Loucy (cell line): ENCODE measurements around the gene FLVCR2.

ENCODE experiments used
- H2AFZ ChIP-seq: fragments of 200-600 bp; sonication (generic); 2 replicates; pipeline ENCODE4 v1.6.0; 2016; ENCODE audit warnings: antibody characterized with exemption, mild to moderate bottlenecking, low read length, moderate library complexity
- H3F3A ChIP-seq: fragments of 200-600 bp; 2 replicates; pipeline ENCODE4 v1.6.0; 2016; ENCODE audit warnings: antibody characterized with exemption, low read depth, mild to moderate bottlenecking
- H3K27me3 ChIP-seq: fragments of 200-600 bp; sonication (generic); 2 replicates; pipeline ENCODE4 v1.6.1; 2014; ENCODE audit warnings: low read length, mild to moderate bottlenecking; ENCODE audit not compliant: insufficient read depth, poor library complexity, severe bottlenecking
- H3K36me3 ChIP-seq: fragments of 200-600 bp; sonication (generic); 2 replicates; pipeline ENCODE4 v1.6.1; 2016; ENCODE audit warnings: low read length; ENCODE audit not compliant: insufficient read depth
- H3K4me1 ChIP-seq: fragments of 200-600 bp; sonication (generic); 2 replicates; pipeline ENCODE4 v1.5.1; 2014; ENCODE audit warnings: low read length, mild to moderate bottlenecking; ENCODE audit not compliant: insufficient read depth, poor library complexity, severe bottlenecking
- H3K4me2 ChIP-seq: fragments of 200-600 bp; sonication (generic); 2 replicates; pipeline ENCODE4 v1.6.0; 2014; ENCODE audit warnings: antibody characterized with exemption, low read length, low read depth, mild to moderate bottlenecking; ENCODE audit not compliant: poor library complexity, severe bottlenecking
- H3K4me3 ChIP-seq: fragments of 200-600 bp; sonication (generic); 2 replicates; pipeline ENCODE4 v1.5.1; 2014; ENCODE audit warnings: low read length, mild to moderate bottlenecking, mixed read lengths; ENCODE audit not compliant: poor library complexity, severe bottlenecking
- H3K79me2 ChIP-seq: fragments of 200-600 bp; sonication (generic); 2 replicates; pipeline ENCODE4 v1.6.1; 2014; ENCODE audit warnings: low read length; ENCODE audit not compliant: insufficient read depth
- H3K9ac ChIP-seq: fragments of 200-600 bp; sonication (generic); 2 replicates; pipeline ENCODE4 v1.6.0; 2014; ENCODE audit warnings: mild to moderate bottlenecking, low read depth, low read length, moderate library complexity; ENCODE audit not compliant: poor library complexity, severe bottlenecking
- H3K9me2 ChIP-seq: fragments of 200-600 bp; sonication (generic); replicated peaks from 2 replicates; pipeline ENCODE4 v1.6.1; 2016; ENCODE audit warnings: low read depth, low read length, mixed read lengths
- H3K9me3 ChIP-seq: fragments of 200-600 bp; sonication (generic); 2 replicates; pipeline ENCODE4 v1.6.1; 2014; ENCODE audit warnings: mild to moderate bottlenecking, antibody characterized with exemption, low read length, low read depth; ENCODE audit not compliant: insufficient read depth
- H4K20me1 ChIP-seq: fragments of 200-600 bp; sonication (generic); 2 replicates; pipeline ENCODE4 v1.6.0; 2014; ENCODE audit warnings: antibody characterized with exemption, low read length, mild to moderate bottlenecking; ENCODE audit not compliant: insufficient read depth, poor library complexity, severe bottlenecking
- EZH2phosphoT487 ChIP-seq: fragments of 200-600 bp; IDR thresholded peaks from 2 replicates; pipeline ENCODE4 v1.6.1; 2018; ENCODE audit warnings: antibody characterized with exemption, mild to moderate bottlenecking, moderate library complexity, borderline replicate concordance
- TF ChIP-seq, protein P1 (sequence below): fragments of 200-600 bp; sonication (generic); conservative IDR thresholded peaks from 2 replicates; pipeline ENCODE4 v1.5.1; 2014; ENCODE audit warnings: mild to moderate bottlenecking, antibody characterized with exemption, low read length

The FLVCR2 gene

DNA sequence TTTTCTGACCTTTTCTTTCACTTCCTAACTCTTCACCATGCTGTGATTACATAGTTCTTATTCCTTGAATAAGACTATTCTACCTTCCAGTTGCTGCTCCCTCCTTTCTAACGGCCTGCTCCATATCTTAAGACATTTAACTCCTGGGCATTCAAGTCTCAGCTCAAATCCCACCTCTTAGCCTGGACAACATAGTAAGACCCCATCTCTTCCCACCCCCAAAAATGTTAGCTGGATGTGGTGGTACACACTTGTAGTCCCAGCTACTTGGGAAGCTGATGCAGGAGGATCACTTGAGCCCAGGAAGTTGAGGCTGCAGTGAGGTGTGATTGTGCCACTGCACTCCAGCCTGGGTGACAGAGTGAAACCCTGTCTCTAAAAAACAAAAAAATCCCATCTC, 71.4 kb downstream of the FLVCR2 start:
- TF ChIP-seq, protein P1, sequence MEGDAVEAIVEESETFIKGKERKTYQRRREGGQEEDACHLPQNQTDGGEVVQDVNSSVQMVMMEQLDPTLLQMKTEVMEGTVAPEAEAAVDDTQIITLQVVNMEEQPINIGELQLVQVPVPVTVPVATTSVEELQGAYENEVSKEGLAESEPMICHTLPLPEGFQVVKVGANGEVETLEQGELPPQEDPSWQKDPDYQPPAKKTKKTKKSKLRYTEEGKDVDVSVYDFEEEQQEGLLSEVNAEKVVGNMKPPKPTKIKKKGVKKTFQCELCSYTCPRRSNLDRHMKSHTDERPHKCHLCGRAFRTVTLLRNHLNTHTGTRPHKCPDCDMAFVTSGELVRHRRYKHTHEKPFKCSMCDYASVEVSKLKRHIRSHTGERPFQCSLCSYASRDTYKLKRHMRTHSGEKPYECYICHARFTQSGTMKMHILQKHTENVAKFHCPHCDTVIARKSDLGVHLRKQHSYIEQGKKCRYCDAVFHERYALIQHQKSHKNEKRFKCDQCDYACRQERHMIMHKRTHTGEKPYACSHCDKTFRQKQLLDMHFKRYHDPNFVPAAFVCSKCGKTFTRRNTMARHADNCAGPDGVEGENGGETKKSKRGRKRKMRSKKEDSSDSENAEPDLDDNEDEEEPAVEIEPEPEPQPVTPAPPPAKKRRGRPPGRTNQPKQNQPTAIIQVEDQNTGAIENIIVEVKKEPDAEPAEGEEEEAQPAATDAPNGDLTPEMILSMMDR: no peak
- TF ChIP-seq EZH2phosphoT487: no peak
- no peaks in the 10 kb centered on the region for H3K9me2 ChIP-seq
- no peaks in the 10 kb centered on the region for H4K20me1 ChIP-seq
- peaks cover 43% of the 10 kb centered on the region; the same call in 1 of the 2 replicates for H3K36me3 ChIP-seq
- H3F3A ChIP-seq: no peaks in the 10 kb centered on the region
- no peaks in the 10 kb centered on the region for H3K27me3 ChIP-seq
- H3K9me3 ChIP-seq: no peaks in the 10 kb centered on the region
- H3K4me1 ChIP-seq: no peaks in the 10 kb centered on the region
- no peak overlapping the region for H3K4me2 ChIP-seq
- no peak overlapping the region for H2AFZ ChIP-seq
- no peak overlapping the region for H3K9ac ChIP-seq
- no peak overlapping the region for H3K4me3 ChIP-seq
- H3K79me2 ChIP-seq: no peaks in the 10 kb centered on the region

DNA sequence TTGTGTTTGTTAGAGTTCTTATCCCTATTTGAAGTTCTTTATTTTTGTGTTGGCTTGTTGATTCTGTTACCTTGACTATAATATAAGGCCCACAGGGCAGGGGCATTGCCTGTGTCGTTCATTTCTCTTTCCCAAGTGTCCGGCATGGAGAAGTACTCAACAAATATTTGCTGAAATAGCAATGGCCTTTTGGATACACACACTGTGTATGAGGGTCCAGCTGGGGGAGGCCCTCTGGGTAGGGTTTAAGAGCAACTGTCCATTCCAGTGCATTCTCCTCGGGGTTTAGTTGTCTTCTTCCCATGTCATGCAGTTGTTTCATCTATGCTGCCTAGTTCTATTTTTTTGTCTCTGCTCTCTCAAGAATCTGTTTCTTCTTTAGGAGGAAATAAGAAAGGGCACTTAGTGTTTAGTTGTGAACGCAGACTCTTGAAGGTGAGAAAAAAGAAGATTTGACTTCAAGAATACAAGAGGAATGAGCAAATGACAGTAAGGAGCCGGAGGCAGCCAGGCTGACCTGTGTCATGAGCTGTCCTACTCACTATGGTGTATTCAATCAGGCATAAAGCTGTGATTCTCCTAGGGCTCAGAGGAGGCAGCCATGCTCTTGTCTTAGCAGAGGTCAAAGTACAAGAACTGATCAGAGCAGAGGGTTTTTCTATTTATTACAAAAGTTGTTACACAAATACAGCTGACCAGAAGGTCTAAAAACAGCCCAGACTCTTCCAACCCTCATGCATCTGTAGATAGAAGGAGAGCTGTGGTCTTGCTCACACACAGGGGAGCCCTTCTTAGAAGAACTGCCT, 72.0 kb downstream of the FLVCR2 start:
- Histone ChIP-seq H3K4me1 (no peaks in the 10 kb centered on the region), H3K9ac (no peak overlapping the region), H3K36me3 (peaks cover 44% of the 10 kb centered on the region; the same call in 1 of the 2 replicates), H3K27me3 (no peaks in the 10 kb centered on the region), H4K20me1 (no peaks in the 10 kb centered on the region), H3K9me2 (no peaks in the 10 kb centered on the region), H3K4me3 (no peak overlapping the region), H3F3A (no peaks in the 10 kb centered on the region), H2AFZ (no peak overlapping the region), H3K79me2 (no peaks in the 10 kb centered on the region), H3K4me2 (no peak overlapping the region), H3K9me3 (no peaks in the 10 kb centered on the region)
- TF ChIP-seq, protein P1: no peak
- TF ChIP-seq EZH2phosphoT487: no peak

DNA sequence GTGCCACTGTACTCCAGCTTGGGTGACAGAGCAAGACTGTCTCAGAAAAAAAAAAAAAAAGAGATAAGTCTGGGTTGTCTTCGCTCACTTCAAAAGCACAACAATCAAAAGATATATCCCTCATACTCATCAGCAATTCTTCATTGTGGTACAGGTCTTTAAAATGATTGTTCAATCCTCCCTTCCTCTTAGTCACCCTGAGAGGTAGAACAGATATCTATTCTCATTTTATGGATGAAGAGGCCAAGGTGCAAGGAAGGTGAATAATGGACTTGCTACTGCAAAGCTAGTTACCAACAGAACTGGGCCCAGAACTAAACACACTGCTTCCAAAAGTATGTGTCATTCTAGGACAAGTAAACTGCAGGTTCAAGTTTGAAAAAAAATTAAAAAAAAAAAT, 75.1 kb downstream of the FLVCR2 start:
- H3K36me3 ChIP-seq: peaks cover 40% of the 10 kb centered on the region; the same call in 1 of the 2 replicates
- H3K27me3 ChIP-seq: no peaks in the 10 kb centered on the region
- peaks cover 13% of the 10 kb centered on the region; the same call in 1 of the 2 replicates for H3K79me2 ChIP-seq
- no peaks in the 10 kb centered on the region for H4K20me1 ChIP-seq
- H3K9me2 ChIP-seq: no peaks in the 10 kb centered on the region
- H3K4me2 ChIP-seq: no peak overlapping the region
- H3K4me3 ChIP-seq: no peak overlapping the region
- no peaks in the 10 kb centered on the region for H3F3A ChIP-seq
- TF ChIP-seq EZH2phosphoT487: no peak
- TF ChIP-seq, protein P1: no peak
- no peak overlapping the region for H3K9ac ChIP-seq
- no peak overlapping the region for H2AFZ ChIP-seq
- H3K9me3 ChIP-seq: no peaks in the 10 kb centered on the region
- peaks cover 11% of the 10 kb centered on the region for H3K4me1 ChIP-seq
